HG02759 (cell line): ENCODE results near the gene POMP.
"Not testable (repeated sequence)": the region's sequence is repeated elsewhere in the genome, so short reads cannot be mapped to it uniquely, and the experiment has no call there.

Experiments used
- ATAC-seq: cut with Tn5 transposase; IDR thresholded peaks from one replicate; pipeline ENCODE4 v1.9.1; 2021; ENCODE audit warnings: mild to moderate bottlenecking, moderate library complexity; ENCODE audit not compliant: unreplicated experiment

Gene POMP

GRCh38 chr13:28693605-28694491, 34.9 kb downstream of the POMP start:
- not testable (repeated sequence) for ATAC-seq

- ATAC-seq, result no peak
Measured at GRCh38 chr13:28697441-28697840, 38.5 kb downstream of the POMP start.

GRCh38 chr13:28699246-28699645, 40.3 kb downstream of the POMP start:
- no peak for ATAC-seq

GRCh38 chr13:28704282-28704681, 45.4 kb downstream of the POMP start:
- ATAC-seq, result no peak

- ATAC-seq, result no peak
Measured at GRCh38 chr13:28704919-28705318, 46.0 kb downstream of the POMP start.

- no peak for ATAC-seq
Measured at GRCh38 chr13:28705461-28706083, 46.6 kb downstream of the POMP start.

DNA sequence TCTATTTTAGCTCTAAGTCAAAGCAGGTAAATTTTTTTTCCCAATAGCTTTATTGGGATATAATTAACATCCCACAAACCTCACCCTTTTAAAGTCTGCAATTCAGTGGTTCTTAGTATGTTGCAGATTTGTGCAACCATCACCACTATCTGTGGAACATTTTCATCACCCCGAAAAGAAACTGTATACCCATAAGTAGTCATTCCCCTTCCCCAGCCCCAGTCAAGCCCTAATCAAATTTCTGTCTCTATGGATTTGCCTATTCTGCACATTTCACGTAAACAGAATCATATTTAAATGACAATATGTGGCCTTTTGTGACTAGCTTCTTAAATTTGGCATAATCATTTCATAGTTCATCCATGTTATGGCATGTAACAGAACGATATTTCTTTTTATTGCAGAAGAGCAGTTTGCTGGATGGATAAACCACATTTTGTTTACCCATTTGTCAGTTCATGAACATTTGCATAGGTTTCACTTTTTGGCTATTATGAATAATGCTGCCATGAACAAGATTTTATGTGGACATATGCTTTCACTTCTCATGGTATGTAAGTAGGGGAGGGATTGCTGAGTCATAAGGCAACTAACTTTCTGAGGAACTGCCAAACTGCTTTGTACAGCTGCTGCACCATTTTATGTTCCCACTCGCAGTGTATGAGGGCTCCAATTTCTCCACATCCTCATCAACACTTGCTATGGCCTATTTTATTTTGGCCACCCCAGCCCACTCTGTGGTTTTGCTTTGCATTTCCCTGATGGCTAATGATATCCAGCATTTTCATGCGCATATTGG, 48.9 kb downstream of the POMP start:
- ATAC-seq, result peak; percentile 99

DNA sequence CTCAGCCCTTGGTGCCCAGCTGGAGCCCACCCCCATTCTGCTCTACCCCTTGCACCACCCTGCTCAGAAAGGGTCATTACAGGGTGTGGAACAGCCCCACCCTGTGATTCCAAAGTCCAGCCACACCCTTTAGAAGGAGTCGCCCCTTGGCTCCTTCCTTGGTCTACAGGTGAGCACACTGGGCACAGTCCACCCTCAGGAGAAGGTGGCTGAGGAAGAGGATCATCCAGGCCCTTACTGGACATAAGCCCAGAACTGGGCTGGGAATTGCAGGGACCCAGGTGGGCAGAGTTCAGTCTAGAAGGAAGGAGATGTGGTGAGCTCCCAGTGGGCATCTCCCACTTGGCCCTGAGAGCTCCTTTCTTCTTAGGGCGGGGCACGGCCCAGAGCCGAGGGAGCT, 51.2 kb downstream of the POMP start:
- no peak for ATAC-seq

DNA sequence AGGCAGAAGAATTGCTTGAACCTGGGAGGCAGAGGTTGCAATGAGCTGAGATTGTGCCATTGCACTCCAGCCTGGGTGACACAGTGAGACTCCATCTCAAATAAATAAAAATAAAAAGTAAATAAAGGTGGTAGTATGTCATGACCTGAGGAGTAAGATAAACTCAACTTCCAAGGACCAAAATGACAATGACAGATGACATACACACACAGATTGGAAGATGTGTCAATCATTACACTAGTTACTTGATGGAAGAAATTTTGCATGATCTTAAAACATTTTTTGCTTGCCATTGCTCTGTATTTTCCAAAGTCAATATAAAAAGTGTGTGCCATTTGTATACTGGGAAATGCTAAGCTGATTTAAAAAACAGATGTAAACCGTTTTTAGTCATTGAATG, 55.7 kb downstream of the POMP start:
- ATAC-seq, result no peak

- no peak for ATAC-seq
Measured at GRCh38 chr13:28716511-28716910, 57.6 kb downstream of the POMP start.

- no peak for ATAC-seq
Measured at GRCh38 chr13:28717170-28717569, 58.2 kb downstream of the POMP start.

DNA sequence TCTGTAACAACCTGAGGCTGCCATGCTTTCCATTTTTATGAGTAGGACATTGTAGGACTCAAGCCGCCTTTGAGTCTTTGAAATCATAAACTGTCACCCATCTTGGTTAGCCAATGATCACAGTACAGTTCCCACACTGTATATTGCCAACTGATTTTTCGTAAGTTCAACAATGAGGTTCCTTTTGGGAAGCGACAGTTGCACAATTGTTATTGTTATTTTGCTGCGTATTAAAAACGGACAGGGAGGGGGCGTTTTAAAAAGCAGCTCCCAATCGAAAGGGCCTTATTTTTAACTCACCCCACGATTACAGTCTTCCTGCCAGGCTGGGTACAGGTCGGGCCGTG, 59.2 kb downstream of the POMP start:
- ATAC-seq, result no peak

- ATAC-seq, result peak; percentile 99
Measured at GRCh38 chr13:28718543-28719226, 59.8 kb downstream of the POMP start, which contains the start of gene SLC46A3. TSS of gene SLC46A3 (minus strand) at chr13:28718970. CDS start at chr13:28717998, 972 bp downstream.

- no peak for ATAC-seq
Measured at GRCh38 chr13:28719227-28720055, 60.5 kb downstream of the POMP start.

GRCh38 chr13:28723806-28724205, 64.9 kb downstream of the POMP start:
- ATAC-seq, result no peak

DNA sequence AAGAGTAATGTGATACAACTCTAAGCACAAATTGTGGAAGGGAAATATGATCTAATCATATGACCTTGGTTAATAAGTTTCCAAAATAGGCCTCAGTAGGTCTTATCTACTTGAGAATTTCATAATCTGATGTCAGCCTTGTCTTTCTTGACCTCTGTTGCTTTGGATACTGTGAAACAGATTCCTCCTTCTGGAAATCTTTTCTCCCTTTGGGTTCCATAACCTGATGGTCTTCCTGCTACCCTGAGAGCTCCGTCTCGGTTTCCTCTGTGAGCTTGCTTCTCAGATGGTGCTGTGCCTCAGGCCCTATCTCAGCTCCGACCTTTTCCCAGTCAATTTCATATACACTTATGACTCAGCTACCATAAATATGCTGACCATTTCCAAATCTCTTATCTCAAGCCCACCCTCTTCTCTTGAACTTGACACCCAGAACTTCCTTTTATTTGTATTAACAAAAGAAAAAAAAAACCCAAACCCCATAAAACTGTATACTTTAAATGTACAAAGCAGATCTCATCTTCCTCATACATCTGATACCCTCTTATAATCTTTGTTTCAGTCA, 66.2 kb downstream of the POMP start:
- no peak for ATAC-seq
